ENCODE results near the gene PHACTR1.

The PHACTR1 gene

DNA sequence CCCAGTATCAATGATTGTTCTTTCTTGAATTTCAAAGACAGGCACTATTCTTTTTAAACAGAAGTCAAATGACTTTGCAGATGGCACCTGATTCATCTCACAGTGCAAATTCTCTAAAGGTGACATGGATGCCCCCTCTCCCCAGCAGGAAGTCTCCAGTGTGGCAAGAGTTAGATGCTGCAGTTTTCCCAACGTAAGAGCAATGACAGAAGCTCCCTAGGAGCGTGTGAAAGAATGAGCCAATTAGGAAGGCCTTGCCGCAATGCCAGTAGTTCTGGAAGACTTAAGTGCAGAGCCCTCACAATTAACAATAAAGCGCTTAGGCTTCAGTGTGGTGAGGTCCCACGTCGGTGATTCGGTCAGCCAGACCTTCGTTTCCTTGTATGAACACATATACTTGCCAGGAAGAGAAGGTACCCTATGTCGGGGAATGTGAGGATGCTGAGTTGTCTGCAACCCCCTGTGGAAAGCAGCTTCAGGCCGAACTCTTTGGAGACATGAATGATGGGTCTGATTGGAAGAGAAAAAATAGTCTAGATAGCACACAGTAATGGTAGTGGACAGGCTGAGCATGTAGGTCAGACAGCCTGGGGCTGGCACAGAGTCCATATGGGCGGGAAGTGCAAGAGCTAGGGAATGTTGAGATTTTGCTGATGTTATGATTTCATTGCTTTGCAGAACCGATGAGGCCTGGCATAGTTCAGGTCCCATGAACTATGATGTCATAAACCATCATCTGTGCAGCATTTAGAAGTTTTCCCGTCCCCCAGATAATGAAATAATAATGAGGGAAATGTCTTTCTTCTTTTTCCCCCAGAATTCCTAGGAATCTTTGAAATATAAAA lies 132.6 kb downstream of the PHACTR1 start:
- no peak for DNase-seq (ENCODE audit: low read depth in 2 of 2)

DNA sequence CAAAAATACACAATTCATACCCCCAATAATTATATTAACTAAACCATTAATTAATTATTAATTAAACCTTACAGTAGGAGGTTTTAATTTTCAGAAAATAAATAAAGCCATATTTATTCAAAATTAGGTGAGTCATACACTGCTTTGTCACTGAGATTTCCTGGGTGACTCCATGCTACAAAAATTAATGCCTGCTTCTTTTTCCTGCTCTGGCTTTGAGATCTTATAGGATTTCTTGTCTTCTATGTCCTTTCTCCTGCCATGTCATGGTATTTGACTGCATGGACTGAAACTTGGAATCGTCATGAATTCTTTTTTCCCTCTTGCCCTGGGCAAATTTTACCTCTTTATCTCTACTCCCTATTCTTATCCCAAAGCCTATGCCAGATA lies 133.2 kb downstream of the PHACTR1 start:
- DNase-seq (ENCODE audit: low read depth in 2 of 2): no peak

DNA sequence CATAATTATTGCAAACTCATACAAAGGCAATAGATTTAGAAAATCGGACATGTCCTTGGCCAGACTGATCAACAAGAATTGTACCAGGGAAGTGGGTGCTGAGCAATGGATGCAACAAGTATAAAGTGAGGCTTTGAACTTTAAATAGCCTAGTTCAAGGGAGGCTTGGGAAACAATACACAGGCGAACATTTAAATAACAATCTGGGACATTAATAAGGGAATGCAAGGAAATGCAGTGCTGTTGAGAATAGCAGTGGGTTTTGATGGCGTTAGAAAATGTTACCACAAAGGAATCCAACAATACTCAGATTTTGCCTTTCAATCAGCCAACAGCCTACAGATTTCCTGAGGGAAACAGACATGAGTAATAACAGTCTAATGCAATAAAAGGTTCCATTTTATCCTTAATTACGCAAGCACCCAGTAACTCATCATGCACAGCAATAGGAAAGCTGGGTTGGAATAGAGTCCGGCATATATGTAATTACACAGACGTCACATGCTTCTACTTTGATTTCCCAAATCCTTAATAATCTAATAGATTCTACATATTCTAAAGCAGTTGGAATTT lies 134.6 kb downstream of the PHACTR1 start:
- no peak for DNase-seq (ENCODE audit: low read depth in 2 of 2)

GRCh38 chr6:12861603-12862002 lies 145.0 kb downstream of the PHACTR1 start:
- no peak for DNase-seq (ENCODE audit: low read depth in 2 of 2)

GRCh38 chr6:12865117-12865516 lies 148.6 kb downstream of the PHACTR1 start:
- DNase-seq (ENCODE audit: low read depth in 2 of 2): no peak

DNA sequence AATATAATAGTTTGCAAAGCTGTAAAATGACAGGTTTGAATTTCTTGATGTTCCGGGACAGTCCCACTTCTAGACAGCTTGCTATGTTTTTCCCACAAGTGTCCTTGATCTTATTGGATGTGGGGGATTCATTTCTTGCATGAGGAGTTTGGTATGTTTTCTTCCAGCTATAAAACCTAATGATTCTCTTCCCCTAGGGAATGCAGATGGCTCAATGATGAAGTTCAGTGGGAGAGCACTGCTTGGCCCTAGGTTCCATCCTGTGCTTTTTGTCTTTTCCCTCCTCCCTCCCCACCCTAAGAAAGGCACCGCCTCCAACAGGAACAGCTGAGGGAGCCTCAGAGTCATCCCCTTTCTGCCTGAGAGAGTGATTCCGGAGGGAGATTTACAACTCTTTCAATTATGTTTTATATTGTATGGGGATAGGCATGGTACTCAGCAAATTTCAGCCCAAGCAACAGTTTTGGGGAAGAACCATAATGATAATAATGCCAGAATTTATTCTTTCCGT lies 149.2 kb downstream of the PHACTR1 start:
- DNase-seq (ENCODE audit: low read depth in 2 of 2): no peak

- no peak for DNase-seq (ENCODE audit: low read depth in 2 of 2)
These were observed 150.0 kb downstream of the PHACTR1 start for GRCh38 chr6:12866422-12867029.

DNA sequence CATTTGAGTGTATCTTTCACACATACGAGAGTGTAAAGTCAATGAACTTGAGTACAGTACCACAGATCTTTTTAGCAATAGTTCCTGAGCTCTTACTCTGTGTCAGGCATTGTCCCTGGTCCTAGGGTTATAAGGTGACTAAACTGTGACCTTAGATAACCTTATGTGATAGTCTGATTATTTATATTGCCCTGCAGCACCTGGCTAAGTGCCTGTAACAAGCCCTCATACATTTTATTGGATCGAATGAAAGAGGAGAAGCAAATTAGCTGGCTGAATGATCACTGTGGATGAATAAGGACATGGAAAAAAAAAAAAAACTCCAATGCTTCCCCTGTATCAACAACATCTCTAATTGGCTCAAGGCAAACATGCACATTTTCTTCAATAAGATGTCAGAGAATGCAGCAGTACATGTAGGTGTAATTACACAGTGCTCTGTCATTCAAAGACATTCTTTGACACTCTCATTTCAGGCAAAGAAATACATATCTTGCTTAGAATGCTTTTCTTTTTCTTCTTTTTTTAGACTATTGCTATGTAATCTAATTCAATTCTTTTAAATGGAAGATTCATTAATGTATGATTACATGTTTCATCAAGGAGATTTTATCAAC lies 153.4 kb downstream of the PHACTR1 start:
- DNase-seq (ENCODE audit: low read depth in 2 of 2): no peak

DNA sequence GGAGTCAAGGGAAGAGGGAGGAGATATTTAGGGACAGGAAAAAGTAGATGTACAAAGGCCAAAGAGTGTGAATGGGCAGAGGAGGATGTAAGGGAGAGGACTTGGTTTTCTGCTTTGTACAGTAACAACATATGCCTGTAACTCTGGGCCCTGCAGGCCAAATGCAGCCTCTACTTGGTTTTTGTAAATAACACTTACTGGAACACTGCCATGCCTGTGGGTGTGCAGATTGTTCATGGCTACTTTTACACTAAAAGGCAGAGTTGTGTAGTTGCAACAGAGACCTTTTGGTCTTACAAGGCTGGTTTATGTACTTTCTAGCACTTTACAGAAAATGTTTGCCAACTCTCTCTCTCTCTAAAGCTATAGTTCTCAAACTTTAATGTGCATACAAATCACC lies 157.1 kb downstream of the PHACTR1 start:
- no peak for DNase-seq (ENCODE audit: low read depth in 2 of 2)

GRCh38 chr6:12875051-12875450 lies 158.5 kb downstream of the PHACTR1 start:
- DNase-seq (ENCODE audit: low read depth in 2 of 2): no peak

GRCh38 chr6:12878741-12879140 lies 162.2 kb downstream of the PHACTR1 start:
- no peak for DNase-seq (ENCODE audit: low read depth in 2 of 2)

DNA sequence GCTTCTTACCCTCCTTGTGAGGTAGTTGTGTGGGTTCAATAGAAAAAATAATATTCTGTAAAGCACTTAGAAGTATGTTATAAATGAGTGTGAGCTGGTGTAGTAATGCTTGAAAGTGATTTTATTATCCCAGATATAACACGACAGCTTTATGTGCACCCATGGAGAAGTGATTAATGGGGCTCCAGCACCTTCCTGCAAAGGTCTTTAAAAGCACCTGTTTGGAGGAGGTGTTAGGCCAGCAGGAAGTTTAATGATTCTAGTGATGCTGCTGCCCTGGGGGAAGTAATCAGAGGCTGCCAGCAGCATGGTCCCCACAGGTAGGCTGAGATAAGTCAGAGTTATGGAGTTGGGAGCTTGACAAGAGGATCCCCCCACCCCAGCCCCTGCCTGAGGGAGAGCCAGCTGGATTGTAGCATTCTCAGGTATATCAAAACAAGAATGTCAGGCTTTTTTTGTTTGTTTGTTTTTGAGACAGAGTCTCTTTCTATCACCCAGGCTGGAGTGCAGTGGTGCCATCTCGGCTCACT lies 166.3 kb downstream of the PHACTR1 start:
- no peak for DNase-seq (ENCODE audit: low read depth in 2 of 2)

DNA sequence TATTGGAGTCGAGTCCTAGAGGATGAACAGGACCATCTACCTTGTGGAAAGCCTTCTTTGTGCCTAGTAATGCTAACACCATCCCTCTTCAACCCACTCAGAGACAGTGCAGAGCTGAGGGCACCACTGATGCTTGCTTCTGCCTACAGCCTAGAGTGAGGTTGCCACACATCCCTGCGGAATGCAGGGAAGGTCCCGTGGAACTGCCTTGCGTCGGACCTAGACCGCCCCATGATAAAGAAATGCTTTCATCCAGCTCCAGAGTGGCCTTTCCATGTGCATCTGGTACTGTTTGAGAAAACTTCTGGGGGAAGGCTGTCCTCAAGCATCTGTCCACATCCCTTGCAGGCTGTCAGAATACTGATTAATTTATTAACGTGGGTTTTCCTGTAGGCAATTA lies 168.4 kb downstream of the PHACTR1 start:
- DNase-seq (ENCODE audit: low read depth in 2 of 2): no peak

GRCh38 chr6:12886961-12887775 lies 170.6 kb downstream of the PHACTR1 start:
- no peak for DNase-seq (ENCODE audit: low read depth in 2 of 2)

- DNase-seq (ENCODE audit: low read depth in 2 of 2): no peak
These were observed 173.7 kb downstream of the PHACTR1 start for GRCh38 chr6:12890171-12890790.

DNA sequence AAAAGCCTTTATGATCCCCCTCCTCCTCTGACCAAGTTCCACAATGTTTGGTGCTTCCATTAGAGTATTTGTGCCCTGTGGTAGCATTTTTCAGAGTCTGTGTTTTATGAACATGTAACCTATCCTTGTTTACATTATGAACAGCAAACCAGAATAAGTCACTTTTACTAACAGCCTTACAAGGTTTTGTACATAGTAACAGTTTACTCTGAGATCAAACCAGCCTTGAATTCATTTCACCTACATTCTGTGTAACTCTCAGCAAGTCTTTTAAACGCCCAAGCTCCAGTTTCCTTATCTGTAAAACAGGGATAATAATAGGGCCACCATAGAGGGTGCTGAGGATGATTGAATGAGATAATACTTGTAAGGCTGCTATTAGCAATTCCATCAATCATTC lies 175.0 kb downstream of the PHACTR1 start:
- no peak for DNase-seq (ENCODE audit: low read depth in 2 of 2)

- DNase-seq (ENCODE audit: low read depth in 2 of 2): no peak
These were observed 175.6 kb downstream of the PHACTR1 start for GRCh38 chr6:12892151-12892550.

- DNase-seq (ENCODE audit: low read depth in 2 of 2): no peak
These were observed 176.5 kb downstream of the PHACTR1 start for GRCh38 chr6:12893036-12893435.

DNA sequence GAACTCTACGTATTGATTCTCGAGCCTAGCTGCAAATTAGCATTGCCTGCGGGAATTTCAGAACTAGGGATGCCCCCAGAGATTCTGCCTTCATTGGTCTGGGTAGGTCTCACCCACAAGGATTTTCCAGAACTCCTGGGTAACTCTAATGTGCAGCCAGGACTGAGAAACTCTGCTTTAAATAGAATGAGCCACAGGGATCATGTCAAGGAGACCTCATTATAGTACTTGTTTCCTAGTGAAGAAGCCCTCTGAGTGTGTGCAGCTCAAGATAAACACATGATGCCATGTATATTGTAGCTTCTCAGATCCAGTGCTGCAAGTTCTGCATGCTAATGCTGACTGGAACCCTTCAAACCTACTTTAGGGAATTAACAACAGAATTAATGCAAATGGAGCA lies 179.2 kb downstream of the PHACTR1 start:
- DNase-seq (ENCODE audit: low read depth in 2 of 2): no peak

DNA sequence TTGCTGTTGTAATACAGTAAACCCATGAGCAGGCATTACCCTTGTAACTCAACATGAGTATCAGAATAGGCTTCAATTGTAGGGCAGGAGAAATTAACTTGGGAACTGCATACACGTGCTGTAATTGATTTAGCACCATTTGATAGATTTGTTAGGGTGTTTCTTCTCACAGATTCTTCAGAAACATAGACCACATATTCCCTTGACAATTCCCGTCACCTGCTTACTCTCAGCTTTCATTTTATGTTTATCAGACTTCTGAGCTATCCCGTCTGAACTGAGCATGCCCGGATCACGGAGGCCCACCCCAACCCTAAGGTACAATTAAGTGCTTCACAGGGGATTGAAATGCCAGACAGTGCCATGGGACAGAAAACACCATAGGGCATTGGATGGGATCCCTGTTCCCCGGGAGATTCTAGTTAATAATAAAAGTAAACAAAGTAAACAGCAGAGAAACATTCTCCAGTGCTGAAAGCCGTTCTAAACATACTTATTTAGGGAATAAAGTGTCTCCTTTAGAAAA lies 179.7 kb downstream of the PHACTR1 start:
- DNase-seq (ENCODE audit: low read depth in 2 of 2): no peak

- DNase-seq (ENCODE audit: low read depth in 2 of 2): no peak
These were observed 182.0 kb downstream of the PHACTR1 start for GRCh38 chr6:12898603-12899002.
